Measurements from ENCODE around the gene PAX7. TPM values are rescaled to one million over a fixed set of nuclear protein-coding genes. Genes with fewer than 3 reads are reported as not detected.

PAX7 gene
- total and polyA plus RNA-seq, 2 experiments from 2014 or later: 0.03 TPM; not detected in 1

- H3K27me3 Mint-ChIP-seq (ENCODE audit: insufficient read depth, low read depth, poor library complexity): peaks cover 42% of the 10 kb centered on the region
- H3K36me3 Mint-ChIP-seq (ENCODE audit: low read depth): no peaks in the 10 kb centered on the region; the same call in 2 of the 3 replicates
- H3K27ac Mint-ChIP-seq: no peak overlapping the region
- H3K27me3 ChIP-seq (ENCODE audit: insufficient read depth): peaks cover 38% of the 10 kb centered on the region
- H3K4me3 ChIP-seq: no peak overlapping the region
- ATAC-seq (no peak), DNase-seq (ENCODE audit: low spot score) (no peak)
- peaks cover 22% of the 10 kb centered on the region for H3K4me1 ChIP-seq (ENCODE audit: insufficient read depth)
- H3K9me2 ChIP-seq (ENCODE audit: insufficient read depth): no peaks in the 10 kb centered on the region; the same call in 1 of the 2 replicates
- peaks cover 27% of the 10 kb centered on the region for H3K4me1 Mint-ChIP-seq
- no peaks in the 10 kb centered on the region for H3K36me3 ChIP-seq (ENCODE audit: insufficient read depth)
- no peak overlapping the region for H3K4me2 ChIP-seq
- no peaks in the 10 kb centered on the region for H3K79me2 ChIP-seq (replicated peaks; ENCODE audit: insufficient read depth)
- no peaks in the 10 kb centered on the region; the same call in 2 of the 3 replicates for H3K9me3 Mint-ChIP-seq
- H2AFZ ChIP-seq: no peak overlapping the region
- H3F3A ChIP-seq (replicated peaks; ENCODE audit: low read depth): no peaks in the 10 kb centered on the region
- TF ChIP-seq JUNB (IDR thresholded peaks at IDR 0.05; ENCODE audit: unreplicated experiment): no peak
- TF ChIP-seq EZH2phosphoT487 (IDR thresholded peaks at IDR 0.05; ENCODE audit: unreplicated experiment): no peak
- no peaks in the 10 kb centered on the region for H4K20me1 ChIP-seq (replicated peaks; ENCODE audit: insufficient read depth)
- no peak overlapping the region for H3K27ac ChIP-seq (ENCODE audit: low read depth)
- H3K4me3 Mint-ChIP-seq: no peak overlapping the region
These were observed 91.1 kb downstream of the PAX7 start for GRCh38 chr1:18721776-18722175.

GRCh38 chr1:18722270-18722669, 91.6 kb downstream of the PAX7 start:
- Mint-ChIP-seq H3K27ac (no peak overlapping the region), H3K9me3 (no peaks in the 10 kb centered on the region; the same call in 2 of the 3 replicates), H3K4me1 (peaks cover 26% of the 10 kb centered on the region), H3K4me3 (no peak overlapping the region), H3K36me3 (ENCODE audit: low read depth) (no peaks in the 10 kb centered on the region; the same call in 2 of the 3 replicates), H3K27me3 (ENCODE audit: insufficient read depth, low read depth, poor library complexity) (peaks cover 43% of the 10 kb centered on the region)
- Histone ChIP-seq H3K36me3 (ENCODE audit: insufficient read depth) (no peaks in the 10 kb centered on the region), H4K20me1 (replicated peaks; ENCODE audit: insufficient read depth) (no peaks in the 10 kb centered on the region), H3K4me2 (no peak overlapping the region), H2AFZ (no peak overlapping the region), H3K4me1 (ENCODE audit: insufficient read depth) (peaks cover 22% of the 10 kb centered on the region), H3K79me2 (replicated peaks; ENCODE audit: insufficient read depth) (no peaks in the 10 kb centered on the region), H3K27ac (ENCODE audit: low read depth) (no peak overlapping the region), H3K27me3 (ENCODE audit: insufficient read depth) (peaks cover 33% of the 10 kb centered on the region), H3K4me3 (no peak overlapping the region), H3F3A (replicated peaks; ENCODE audit: low read depth) (no peaks in the 10 kb centered on the region), H3K9me2 (ENCODE audit: insufficient read depth) (no peaks in the 10 kb centered on the region; the same call in 1 of the 2 replicates)
- ATAC-seq (no peak), DNase-seq (ENCODE audit: low spot score) (no peak)
- TF ChIP-seq ETS1 (IDR thresholded peaks at IDR 0.05) (no peak), REST (IDR thresholded peaks at IDR 0.05; ENCODE audit: unreplicated experiment) (no peak), ZNF114 (CRISPR knock-in tag; IDR thresholded peaks at IDR 0.05) (no peak), CTCF (conservative IDR thresholded peaks at IDR 0.05; ENCODE audit: low read depth in 2 of 2) (no peak), CREB1 (CRISPR knock-in tag; IDR thresholded peaks at IDR 0.05; ENCODE audit: low read depth) (no peak), POLR2AphosphoS5 (IDR thresholded peaks at IDR 0.05; ENCODE audit: low read depth) (no peak), NANOG (IDR thresholded peaks at IDR 0.05; ENCODE audit: borderline replicate concordance) (no peak), ZNF462 (CRISPR knock-in tag; IDR thresholded peaks at IDR 0.05) (no peak)
